ENCODE results near the gene CES2. TPM values are rescaled to one million over a fixed set of nuclear protein-coding genes. Genes with fewer than 3 reads are reported as not detected.

CES2 gene
- total and polyA plus RNA-seq, 2 donors (not counting 3 experiments of a cell fraction or from before 2014, with no cell fraction given) = 19.1 to 28.8 TPM

DNA sequence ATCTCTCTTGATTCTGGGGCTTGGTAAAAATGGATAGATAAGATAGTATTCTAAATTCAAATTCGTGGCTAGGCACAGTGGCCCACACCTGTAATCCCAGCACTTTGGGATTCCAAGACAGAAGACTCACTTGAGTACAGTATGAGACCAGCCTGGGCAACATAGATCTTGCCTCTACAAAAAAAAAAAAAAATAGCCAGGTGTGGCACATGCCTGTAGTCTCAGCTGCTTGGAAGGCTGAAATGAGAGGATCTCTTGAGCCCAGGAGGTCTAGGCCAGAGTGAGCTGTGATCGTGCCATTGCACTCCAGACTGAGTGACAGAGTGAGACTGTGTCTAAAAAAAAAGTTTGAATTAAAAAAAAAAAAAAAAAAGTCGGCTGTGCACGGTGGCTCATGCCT is 45.7 kb upstream of the CES2 start:
- no TSS peak for BruUV-seq (replicated peaks)
- ChIA-PET CTCF (interaction anchor here (0.7 to 1.8 kb wide), 5 partner anchors 8 to 227 kb away, joined by 3 to 12 read pairs (median 6); partner anchors contain the start of gene NAE1), POLR2A (no interaction called here)
- dilution Hi-C loops (cut with MboI; ENCODE audit: extremely low pct_ligation_motif_present, low sequenced_read_pairs) = no loop called here
- TF ChIP-seq GATA2 (IDR thresholded peaks at IDR 0.05; ENCODE audit: insufficient read depth, insufficient read length, low read depth, low read length) = no peak
- no peak for TF ChIP-seq POLR2AphosphoS5 (IDR thresholded peaks at IDR 0.05; ENCODE audit: insufficient read depth, low read depth, low read length)
- TF ChIP-seq JUN (IDR thresholded peaks at IDR 0.05; ENCODE audit: borderline replicate concordance, insufficient read depth, insufficient read length, low read depth) = no peak
- TF ChIP-seq, protein P1, sequence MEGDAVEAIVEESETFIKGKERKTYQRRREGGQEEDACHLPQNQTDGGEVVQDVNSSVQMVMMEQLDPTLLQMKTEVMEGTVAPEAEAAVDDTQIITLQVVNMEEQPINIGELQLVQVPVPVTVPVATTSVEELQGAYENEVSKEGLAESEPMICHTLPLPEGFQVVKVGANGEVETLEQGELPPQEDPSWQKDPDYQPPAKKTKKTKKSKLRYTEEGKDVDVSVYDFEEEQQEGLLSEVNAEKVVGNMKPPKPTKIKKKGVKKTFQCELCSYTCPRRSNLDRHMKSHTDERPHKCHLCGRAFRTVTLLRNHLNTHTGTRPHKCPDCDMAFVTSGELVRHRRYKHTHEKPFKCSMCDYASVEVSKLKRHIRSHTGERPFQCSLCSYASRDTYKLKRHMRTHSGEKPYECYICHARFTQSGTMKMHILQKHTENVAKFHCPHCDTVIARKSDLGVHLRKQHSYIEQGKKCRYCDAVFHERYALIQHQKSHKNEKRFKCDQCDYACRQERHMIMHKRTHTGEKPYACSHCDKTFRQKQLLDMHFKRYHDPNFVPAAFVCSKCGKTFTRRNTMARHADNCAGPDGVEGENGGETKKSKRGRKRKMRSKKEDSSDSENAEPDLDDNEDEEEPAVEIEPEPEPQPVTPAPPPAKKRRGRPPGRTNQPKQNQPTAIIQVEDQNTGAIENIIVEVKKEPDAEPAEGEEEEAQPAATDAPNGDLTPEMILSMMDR (IDR thresholded peaks at IDR 0.05; ENCODE audit: extremely low read depth in 1 of 2, insufficient read depth in 1 of 2, low read depth in 1 of 2, low read length in 2 of 2) = no peak
- no peak for TF ChIP-seq POLR2A (IDR thresholded peaks at IDR 0.05; ENCODE audit: low read depth, low read length)
- no peak for TF ChIP-seq MYC (IDR thresholded peaks at IDR 0.05; ENCODE audit: low read depth, low read length)
- no peak for TF ChIP-seq EZH2 (IDR thresholded peaks at IDR 0.05; ENCODE audit: borderline replicate concordance, low read depth, low read length, severe bottlenecking)
- no peak for TF ChIP-seq FOS (IDR thresholded peaks at IDR 0.05; ENCODE audit: borderline replicate concordance, insufficient read depth, low read length)
- Histone ChIP-seq H3K27ac (ENCODE audit: insufficient read depth, low read depth, low read length) (no peak overlapping the region), H3K9ac (replicated peaks; ENCODE audit: extremely low read depth, insufficient read depth, low read length) (no peak overlapping the region), H3K4me1 (ENCODE audit: control insufficient read depth, extremely low read depth, insufficient read depth, low read length) (no peaks in the 10 kb centered on the region), H4K20me1 (replicated peaks; ENCODE audit: control insufficient read depth, extremely low read depth, insufficient read depth, low read length) (peaks cover 4% of the 10 kb centered on the region), H3K9me3 (replicated peaks; ENCODE audit: control insufficient read depth, insufficient read depth, low read length) (no peaks in the 10 kb centered on the region), H3K79me2 (ENCODE audit: control insufficient read depth, insufficient read depth, low read length) (no peaks in the 10 kb centered on the region), H3K36me3 (ENCODE audit: control insufficient read depth in 2 of 2, extremely low read depth in 1 of 2, insufficient read depth in 2 of 2, low read length in 2 of 2) (peaks cover 3 to 7% of the 10 kb centered on the region in 2 experiments), H3K4me2 (ENCODE audit: insufficient read depth, low read length) (no peak overlapping the region), H3K9me1 (replicated peaks; ENCODE audit: control insufficient read depth, extremely low read depth, insufficient read depth, low read length) (no peaks in the 10 kb centered on the region), H3K4me3 (replicated peaks in 1 of 3; ENCODE audit: insufficient read depth in 1 of 3, low read depth in 1 of 3, low read length in 3 of 3) (no peak overlapping the region), H3K27me3 (ENCODE audit: control insufficient read depth in 2 of 2, insufficient read depth in 2 of 2, low read length in 2 of 2) (no peaks in the 10 kb centered on the region), H2AFZ (ENCODE audit: low read depth, low read length) (no peak overlapping the region)
- DNase-seq (ENCODE audit: low read depth, low spot score) (no peak), FAIRE-seq (no peak)
- intact Hi-C loops (cut with micrococcal nuclease) = loop anchor here (10.0 kb wide), 1 partner anchor 1965 kb away; no protein-coding TSS in a partner anchor

Data from endothelial cell of umbilical vein (primary cell).